Activated CD8-positive, alpha-beta memory T cell treated with anti-CD3 and anti-CD28 coated beads, Interleukin-2, amount 50 U/mL, for 24 hours (primary cell): Measurements from ENCODE around the gene SCFD2.
"Not testable (repeated sequence)": the region's sequence is repeated elsewhere in the genome, so short reads cannot be mapped to it uniquely, and the experiment has no call there.

Experiments used
- DNase-seq: peaks from one replicate; pipeline ENCODE4 v3.0.0-alpha.2; 2020; ENCODE audit errors: extremely low read depth

Gene SCFD2

DNA sequence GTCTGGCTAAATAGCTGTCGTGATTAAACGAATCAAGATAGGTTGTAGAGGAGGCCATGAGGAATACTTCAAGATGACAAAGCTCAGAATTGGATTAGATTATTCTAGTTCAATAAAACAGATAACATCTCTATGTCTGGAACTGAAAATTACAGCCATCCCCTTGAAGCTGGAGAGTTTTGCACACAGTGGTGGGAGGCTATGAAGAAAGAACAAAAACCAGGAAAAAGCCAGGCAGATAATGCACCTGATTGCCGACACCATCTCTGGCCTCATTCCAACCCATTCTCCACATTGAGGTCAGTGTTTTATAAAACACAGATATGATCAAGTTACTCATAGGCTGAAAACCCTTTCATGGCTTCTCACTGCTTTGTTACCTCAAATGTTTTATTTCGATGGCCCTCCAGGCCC is 315.5 kb downstream of the SCFD2 start:
- no peak for DNase-seq

DNA sequence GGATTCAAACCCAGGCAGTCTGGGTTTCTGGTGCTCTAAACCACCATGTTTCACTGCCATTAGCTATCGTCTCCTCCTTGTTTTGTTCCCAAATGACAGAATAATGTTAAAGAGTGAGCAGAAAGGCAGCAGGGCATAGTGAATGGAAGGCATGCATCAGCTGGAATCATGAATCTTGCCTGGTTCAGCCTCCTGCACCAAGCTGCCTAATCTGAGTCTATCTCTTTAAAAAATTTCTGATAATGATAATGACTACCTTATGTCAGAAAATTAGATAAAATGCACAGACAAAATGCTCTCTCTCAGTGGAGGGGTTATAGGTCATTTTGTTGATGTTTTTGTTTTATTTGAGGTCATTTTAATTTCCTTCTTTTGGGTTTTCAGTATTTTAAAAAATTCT is 316.3 kb downstream of the SCFD2 start:
- DNase-seq, result no peak

DNA sequence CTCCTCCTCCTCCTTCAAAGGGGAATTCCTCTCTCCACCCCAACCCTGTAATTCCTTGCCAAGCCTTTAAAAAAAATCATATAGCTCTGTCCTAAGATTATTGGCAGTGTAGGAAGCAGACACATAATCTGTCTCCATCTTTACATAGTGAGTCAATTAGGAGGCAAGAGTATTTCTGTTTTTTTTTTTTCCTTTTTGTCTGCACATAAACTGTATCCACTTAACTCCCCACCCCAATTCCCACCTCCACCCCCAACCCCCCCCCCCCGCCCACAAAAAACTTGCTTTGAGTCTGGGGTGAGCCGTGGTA is 321.3 kb downstream of the SCFD2 start:
- no peak for DNase-seq

DNA sequence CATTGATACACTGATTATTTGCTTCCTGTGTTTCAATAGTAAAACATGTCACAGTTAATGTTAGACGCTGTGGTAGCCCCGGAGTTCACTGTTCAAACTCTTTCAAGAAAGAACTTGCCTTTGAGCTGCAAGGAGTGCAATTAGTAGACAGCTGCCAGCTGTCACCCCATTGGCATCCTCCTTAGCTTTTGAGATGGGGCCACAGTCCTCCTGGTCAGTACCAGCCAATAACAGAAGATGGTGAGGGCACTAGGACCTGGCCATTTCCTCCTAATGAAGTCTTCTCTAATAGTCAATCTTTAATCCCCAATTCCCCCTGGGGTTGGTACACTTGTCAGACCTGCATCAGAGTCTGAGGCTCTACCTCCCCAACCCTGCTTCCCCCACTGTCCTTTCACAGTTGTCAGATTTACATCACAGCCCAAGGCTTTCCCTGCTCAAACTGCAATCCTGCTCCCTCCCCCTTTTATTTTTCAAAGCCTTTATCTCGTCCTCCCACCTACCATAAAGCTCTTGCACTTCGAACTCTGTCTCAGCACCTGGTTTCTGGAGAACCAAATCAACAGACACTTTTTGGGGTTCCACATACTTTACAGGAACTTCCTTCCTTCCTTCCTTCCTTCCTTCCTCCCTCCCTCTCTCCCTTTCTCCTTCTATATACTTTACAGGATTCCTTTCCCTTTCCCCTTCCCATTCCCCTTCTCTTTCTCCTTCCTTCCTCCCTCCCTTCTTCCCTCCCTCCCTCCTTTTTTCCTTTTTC is 321.8 kb downstream of the SCFD2 start:
- no peak for DNase-seq

DNA sequence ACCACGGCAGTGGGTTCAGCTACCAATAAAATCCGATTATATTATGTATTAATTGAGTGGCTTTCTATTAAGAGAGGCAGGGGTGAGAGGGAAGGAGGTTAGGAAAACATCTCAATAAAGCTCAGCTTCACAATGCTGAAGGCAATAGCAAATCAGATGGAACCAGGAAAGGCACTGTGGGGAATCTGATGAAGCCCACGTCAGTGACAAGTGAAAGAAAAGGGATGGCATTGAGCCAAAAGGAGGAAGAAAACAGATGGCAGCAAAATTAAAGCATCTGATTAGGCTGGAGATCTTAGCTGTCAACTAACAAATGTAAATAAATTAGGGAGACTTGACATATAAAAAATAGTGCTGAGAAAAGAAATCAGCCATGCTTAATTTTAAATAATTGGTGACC is 322.8 kb downstream of the SCFD2 start:
- no peak for DNase-seq

DNA sequence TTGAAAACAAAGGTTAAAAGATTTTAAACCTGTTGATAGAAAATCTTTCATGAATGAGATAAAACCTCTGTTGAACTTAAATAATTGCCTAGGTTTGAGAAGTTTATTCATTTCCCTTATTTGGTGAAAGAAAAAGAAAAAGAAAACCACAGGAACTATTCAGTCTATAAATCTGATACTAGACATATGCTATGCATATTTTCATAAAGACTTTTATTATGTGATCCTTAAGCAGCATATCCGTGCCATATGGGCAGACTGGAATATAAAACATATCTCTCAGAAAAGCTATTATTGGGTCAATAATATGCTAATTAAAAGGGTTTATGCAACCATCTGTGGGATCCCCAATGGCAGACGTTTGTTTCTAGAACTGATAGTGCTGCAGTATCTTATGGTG is 325.0 kb downstream of the SCFD2 start:
- DNase-seq, result no peak

DNA sequence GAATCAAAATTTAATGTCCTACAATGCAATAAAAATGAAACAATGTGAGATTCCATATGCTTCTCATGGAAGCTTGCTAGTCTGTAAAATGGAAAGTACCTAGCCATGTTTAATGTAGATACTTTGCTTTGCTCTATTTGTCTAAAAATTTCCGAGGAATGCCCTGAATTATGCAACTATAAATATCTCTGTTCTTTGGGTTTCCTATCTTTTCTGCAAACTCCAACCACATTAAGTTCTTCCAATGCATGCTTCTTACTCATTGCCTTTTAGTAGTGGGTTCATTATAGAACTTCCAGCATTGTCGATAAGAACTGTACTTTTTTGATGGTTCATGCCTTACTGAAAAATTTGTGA is 325.4 kb downstream of the SCFD2 start:
- no peak for DNase-seq

DNA sequence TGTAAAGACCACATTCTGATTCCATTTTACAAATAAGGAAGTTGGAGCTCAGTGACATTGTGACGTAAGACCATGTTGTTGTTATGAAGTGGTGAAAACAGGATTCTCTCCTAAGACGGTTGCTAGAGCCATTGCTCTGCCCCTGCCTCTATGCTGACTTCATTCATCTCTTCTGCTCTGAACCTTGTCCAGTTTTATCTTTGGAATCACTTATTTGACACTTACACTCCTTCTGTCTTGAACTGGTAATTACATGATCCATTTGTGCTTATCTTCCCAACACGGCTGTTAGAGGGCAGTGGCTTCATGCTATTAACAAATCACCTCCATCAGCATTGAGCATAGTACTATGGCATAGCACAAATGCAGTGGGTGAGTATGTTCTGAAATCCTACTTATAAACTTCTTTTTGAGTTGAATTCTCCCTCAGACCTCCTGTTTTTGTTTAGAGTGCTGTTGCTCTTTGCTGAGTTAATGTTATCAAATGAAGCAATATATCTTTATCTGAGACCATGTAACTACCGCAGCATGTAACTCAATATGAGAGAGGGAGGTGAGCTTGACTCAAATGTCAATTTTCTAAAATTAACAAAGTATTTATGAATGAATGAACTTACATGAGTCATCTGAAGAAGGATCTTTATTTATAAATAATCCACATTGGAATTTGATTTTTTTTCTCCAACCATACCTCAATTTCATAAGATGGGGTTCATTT is 326.0 kb downstream of the SCFD2 start:
- no peak for DNase-seq

DNA sequence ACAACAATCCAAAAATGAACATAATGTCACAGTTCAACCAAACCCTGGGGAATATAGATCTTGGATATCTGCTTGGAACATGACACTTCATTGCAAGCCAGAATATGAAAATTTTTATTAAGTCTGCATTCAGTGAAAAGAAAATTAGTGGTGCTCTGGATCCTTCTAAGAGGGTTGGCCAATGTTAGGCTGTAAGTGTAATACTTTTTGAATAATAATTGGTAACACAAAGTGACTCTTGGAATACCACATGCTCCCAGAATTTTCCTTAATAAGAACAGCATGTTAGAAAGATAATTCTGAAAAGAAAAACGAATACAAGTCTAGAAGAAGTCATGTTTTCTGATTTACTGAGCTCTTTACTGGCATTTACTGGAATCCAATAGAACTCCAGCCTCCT is 328.0 kb downstream of the SCFD2 start:
- no peak for DNase-seq

DNA sequence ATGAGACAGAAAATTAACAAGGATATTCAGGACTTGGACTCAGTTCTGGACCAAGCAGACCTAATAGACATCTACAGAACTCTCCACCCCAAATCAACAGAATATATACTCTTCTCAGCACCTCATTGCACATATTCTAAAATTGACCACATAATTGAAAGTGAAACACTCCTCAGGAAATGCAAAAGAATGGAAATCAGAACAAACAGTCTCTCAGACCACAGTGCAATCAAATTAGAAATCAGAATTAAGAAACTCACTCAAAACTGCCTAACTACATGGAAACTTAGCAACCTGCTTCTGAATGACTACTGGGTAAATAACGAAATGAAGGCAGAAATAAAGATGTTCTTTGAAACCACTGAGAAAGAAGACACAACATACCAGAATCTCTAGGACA is 333.0 kb downstream of the SCFD2 start:
- not testable (repeated sequence) for DNase-seq

DNA sequence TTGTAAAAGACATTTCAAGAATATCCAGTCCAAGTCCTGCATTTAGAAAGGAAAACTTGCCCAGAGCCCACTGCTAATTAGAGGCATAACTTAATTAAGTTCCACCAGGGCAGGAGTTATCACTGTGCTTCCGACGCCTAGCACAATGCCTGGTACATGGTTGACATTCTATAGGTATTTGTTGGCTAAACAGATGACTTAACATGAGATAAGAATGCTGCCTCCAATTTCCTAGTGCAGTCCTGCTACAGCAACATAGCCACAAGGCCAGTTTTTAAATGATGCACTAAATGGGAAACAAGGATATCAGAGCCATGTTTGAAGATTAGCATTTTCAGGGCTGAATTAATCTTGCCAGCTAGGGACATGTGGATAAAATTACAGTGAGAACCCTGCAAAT is 339.6 kb downstream of the SCFD2 start:
- DNase-seq, result no peak

DNA sequence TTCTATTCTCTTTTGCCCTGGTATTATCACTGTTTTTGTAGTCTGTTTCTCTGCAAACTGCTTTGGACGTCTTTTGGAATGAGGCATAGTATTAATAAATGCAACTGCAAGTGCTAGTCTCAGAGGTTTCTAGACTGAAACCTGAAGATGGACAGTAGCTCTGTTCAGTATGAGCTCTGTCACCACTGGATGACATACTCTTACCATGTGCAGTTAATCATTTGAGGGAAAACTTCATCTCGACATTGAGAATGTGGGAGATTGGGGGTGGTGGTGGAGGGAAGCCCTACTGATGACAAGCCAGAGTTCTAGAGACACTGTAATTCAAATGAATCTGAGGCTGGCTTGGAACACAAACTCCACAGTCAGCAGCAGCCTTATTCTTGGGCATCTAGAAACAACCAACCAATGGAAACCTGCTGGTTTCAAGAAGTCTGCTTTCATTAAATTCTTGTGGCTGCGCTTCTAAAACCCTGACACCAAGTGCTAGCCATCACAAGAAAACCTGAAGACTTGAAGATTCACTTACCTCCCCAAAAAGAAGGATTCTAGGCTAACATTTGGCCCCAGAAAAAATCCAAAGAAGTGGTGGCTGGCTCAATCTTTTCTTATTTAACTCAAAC is 342.1 kb downstream of the SCFD2 start:
- no peak for DNase-seq

DNA sequence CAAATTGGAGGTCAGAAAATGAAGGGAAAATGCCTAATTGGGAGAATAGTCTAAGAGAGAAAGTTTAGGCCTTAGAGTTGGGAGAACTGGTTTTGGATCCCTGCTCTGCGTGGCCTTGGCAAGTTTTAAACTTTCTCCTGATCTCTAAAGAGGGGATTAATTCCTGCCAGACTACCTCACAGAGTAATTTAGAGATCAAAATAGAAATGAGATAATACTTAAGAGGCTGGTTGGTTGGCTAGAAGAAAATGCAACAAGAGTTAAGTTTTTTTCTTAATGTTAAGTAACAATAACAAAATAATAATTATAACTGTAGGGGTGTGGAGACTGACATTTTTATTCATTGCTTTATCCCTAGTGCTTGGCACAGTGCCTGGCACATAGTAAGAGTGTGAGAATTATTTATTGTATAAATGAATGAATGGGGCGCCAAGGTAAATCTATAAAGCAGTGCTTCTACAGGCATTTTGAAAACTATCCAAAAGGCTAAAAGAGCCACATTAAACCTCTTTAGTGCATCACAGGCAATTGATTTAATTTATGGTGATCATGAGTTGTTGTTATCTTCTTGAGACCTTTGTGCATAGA is 343.3 kb downstream of the SCFD2 start:
- DNase-seq, result no peak

DNA sequence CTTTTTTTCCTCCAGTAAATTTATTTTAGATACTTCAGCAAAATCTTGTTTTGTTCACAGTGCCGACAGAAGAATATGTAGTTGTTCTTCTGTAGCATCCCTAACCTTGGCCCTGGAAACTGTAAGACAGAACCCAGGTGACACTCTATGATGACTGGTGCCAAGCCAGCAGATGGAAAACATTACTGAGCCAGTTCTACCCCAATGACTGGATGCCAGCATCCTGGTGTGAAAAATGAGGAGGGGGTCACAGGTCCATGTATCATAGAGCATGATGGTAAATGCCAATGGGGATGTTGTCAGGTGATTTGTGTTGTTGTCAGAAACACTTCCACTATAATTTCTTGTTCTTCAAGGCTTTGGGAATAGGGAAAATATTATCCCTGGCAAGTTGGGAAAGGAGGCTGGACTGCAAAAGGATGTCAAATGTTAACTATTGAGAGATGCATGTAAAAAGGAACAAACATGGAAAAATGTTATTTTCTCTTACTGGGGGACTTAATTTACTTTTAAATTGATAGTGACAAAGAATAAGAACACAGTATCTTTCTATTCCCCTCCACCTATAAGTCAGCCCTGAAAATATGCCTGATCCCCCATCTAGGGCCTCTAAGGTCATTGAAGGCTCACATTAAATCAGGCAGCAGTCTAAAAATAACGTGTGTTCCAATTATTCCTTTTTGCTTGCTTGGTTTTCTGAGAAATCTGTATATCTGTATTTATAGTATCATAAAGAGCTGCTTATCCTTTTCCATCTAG is 343.9 kb downstream of the SCFD2 start:
- DNase-seq, result no peak

DNA sequence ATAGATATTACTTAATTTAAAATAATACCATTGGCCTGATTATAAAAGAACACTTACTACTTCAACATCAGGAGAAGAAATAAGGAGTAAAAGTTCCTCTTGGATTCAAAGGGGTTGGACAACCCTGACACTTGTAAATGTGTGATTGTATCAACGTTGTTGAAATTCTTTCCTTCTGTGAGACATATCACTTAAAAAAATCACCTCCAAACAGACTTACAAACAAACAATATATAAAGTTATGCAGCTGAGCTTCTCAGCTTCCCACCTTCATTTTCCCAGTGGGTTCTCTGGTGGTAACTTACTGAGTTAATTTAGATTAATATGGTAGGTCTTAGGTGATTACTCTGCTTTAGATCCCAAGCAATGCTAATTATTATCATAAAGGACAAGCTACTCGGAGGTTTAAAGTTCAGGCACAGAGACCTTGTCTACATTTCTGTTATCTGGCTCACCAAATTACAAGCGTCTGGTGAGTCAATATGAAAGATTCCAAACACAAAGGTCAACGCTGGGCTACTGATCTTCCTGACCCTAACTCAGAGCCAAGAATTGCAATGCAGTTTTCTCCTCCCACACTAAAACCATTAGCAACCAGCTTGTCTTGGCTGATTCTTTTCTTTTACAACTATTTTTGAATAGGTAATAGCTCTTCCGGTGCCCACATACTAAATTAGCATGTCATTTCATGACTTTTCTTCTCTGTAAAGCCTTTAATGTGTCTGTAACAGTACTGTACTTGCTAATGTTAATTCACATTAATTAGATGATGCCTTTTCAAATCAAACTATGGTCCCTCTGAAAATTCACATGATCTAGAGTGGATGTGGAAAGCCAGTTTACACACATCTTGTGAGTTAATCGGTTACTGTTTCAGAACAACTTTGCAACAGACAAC is 346.1 kb downstream of the SCFD2 start:
- DNase-seq, result no peak

DNA sequence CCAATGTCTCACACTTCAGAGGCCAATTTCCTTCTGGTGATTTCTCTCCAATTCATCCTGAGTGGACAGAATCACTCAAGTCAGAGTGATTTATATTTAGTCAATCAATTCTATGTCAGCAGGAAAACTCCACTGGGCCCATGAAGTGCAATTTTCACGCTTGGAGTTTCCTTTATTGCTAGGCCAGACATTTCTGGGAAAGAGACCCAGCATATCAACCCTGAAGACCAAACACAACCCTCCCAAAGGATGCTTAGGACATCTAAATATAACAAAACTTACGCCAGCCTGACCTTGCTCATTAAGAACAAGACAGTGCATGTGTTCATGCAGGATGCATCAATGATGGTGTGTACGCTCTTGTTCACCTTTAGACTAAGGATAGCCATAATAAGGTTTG is 347.4 kb downstream of the SCFD2 start:
- DNase-seq, result no peak

DNA sequence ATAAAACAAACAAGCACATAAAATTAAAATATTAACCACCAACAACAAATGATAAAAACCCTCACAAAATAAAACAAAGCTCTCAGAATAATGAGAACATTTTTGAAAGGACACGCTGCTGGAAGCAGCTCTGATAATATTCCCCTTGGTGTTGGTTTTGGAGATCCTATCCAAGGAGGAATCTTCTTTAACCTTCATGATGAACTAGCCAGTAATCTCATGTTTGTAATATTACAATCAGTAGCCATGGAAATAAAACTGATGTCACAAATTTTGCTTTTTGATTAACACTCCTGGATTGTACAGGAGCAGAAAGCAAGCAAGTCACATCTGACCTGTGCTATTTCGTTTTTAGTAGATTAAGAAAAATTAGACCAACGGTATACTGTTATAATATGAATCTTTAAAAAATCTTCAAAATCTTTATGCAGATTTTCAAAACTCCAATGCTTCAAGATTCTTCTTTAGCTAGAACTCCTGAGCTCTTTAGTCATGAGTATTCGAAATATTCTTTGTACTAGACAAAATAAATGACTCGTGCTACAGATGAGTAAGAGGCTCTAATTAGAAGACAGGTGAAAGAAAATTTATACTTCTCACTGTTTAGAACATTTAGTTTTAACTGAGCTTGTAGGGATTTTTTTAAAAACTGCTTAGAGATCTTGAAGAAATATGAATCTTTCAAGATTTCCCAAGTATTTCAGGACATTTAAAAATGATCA is 349.6 kb downstream of the SCFD2 start:
- no peak for DNase-seq

DNA sequence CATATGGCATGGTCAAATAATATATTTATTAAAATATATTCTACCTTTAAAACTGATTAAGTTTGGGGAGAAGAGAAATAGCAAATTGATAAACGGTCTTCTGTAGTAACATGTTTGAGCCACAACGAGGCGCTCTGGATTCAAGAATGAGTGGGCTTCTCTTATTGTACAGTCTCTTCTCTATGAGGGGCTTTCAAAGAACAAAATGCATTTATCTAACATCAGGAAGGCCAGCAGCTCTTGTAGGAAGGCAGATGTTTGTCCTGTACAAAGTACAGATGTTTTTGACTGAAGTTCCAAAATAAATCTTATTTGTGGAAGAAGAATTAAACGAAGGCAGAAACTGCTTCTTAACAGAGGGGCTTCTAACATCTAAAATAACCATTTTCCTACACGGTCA is 350.2 kb downstream of the SCFD2 start:
- no peak for DNase-seq

DNA sequence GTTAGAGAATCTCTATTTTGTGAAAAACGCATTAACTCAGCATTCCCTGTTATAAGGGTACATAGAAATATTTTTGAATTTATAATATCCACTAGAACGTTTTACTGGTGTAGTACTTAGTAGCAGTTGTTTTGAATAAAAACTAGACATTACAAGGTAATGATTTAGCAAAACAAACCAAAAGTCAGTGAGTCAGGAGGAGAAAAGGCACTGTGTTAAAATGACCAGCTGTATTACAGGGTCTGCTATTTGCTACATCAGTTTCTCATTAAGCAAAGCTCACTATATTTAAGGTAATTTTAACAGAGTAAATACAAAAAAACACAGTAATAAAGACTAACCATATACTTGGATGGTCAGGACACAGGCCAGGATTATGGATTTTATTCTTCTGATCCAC is 351.0 kb downstream of the SCFD2 start:
- DNase-seq, result no peak
